Vagina (tissue), 2 donors: ENCODE data around the gene LIMK2. TPM values are rescaled to one million over a fixed set of nuclear protein-coding genes. Genes with fewer than 3 reads are reported as not detected.
A peak's percentile ranks its signal among the peaks of the same experiment; 100 is the strongest.
"Not testable (repeated sequence)": the region's sequence is repeated elsewhere in the genome, so short reads cannot be mapped to it uniquely, and the experiment has no call there.

Experiments
- DNase-seq, 2 donors: peaks; one replicate each; pipeline ENCODE4 v3.0.0-alpha.2; 2017; ENCODE audit errors: extremely low spot score in 2 of 2
- H3K27ac ChIP-seq: fragments of 200-600 bp; sonication (generic); one replicate; pipeline ENCODE4 v1.5.1; 2019
- H3K27me3 ChIP-seq: fragments of 200-600 bp; sonication (generic); one replicate; pipeline ENCODE4 v1.5.1; 2019
- H3K36me3 ChIP-seq, 2 donors: fragments of 200-600 bp; sonication (generic); one replicate each; pipeline ENCODE4 v1.5.1; 2017 to 2019
- H3K4me1 ChIP-seq: fragments of 200-600 bp; sonication (generic); one replicate; pipeline ENCODE4 v1.5.1; 2019
- H3K4me3 ChIP-seq, 2 donors: fragments of 200-600 bp; sonication (generic); 1 replicate in 1 of 2; 2 replicates in 1 of 2; pipeline ENCODE4 v1.5.1; 2016 to 2019
- H3K9me3 ChIP-seq: fragments of 200-600 bp; sonication (generic); one replicate; pipeline ENCODE4 v1.5.1; 2019
- POLR2A ChIP-seq, 2 donors: fragments of 450-650 bp; IDR thresholded peaks; one replicate each; pipeline ENCODE4 v1.6.1; 2017; ENCODE audit warnings: antibody characterized with exemption in 2 of 2, mild to moderate bottlenecking in 2 of 2, moderate library complexity in 2 of 2
- POLR2AphosphoS5 ChIP-seq, 2 donors: sonication (generic); formaldehyde crosslinking; IDR thresholded peaks; one replicate each; pipeline ENCODE4 v1.9.0; 2017; ENCODE audit warnings: antibody characterized with exemption in 2 of 2, mild to moderate bottlenecking in 2 of 2, low read depth in 1 of 2; ENCODE audit not compliant: insufficient read depth in 1 of 2
- intact Hi-C: fragments of 100-400 bp; cut with DNase I; formaldehyde crosslinking; loops from one replicate; pipeline ENCODE4 v1.15.1; 2023
- total RNA-seq: library from RNA; depleted of rRNA; stranded (reverse); fragments of >200 nt; gene quantifications from one replicate; pipeline ENCODE4 v1.2.3, GENCODE V29; 2016
- TF ChIP-seq, protein P1 (sequence below), 3 experiments: fragments of 450-650 bp in 2 of 3; fragments of 200-600 bp in 1 of 3; sonication (generic) in 1 of 3; IDR thresholded peaks; one replicate each; pipeline ENCODE4 v1.5.1; 2017 to 2019; ENCODE audit warnings: antibody characterized with exemption in 3 of 3, mild to moderate bottlenecking in 2 of 3, moderate library complexity in 2 of 3

Gene LIMK2
- total RNA-seq = 120 TPM

DNA sequence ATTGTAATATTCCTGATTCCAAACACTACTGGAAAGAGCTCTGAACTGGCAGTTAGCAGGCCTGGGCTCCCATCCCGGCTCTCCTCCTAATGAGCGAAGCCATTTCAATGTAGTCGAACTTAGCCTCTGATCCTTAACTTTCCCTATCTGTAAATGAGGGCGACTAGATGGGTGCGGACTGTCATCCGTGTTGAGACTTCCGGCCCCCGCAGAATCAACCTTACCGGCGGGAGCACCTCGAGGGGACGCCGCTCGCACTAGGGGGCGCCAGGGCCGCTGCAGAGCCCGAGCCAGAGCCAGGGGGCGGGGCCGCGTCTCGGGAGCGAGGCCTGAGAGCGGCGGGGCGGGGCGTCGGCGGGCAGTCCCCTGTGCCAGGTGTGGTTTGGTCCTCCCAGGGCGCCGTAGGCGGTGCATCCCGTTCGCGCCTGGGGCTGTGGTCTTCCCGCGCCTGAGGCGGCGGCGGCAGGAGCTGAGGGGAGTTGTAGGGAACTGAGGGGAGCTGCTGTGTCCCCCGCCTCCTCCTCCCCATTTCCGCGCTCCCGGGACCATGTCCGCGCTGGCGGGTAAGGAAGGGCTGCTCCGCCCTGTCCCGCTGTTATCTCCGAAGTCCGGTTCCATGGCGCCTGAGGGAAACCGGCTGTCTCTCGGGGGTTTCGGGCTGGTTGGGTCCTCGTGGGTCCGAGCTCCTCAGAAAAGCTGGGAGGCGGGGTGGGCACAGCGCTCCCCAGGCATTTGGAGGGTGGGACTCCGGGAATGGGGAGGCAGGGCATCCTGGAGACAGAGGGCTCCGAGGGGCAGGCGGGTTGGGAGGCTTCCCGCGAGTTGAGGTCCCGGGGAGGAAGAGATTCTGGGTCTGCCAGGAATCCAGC is at the start of gene LIMK2:
TSS of gene LIMK2 (plus strand) at position 437 of the 869 bp plus-strand sequence. CDS start at position 548, 111 bp downstream.
- Histone ChIP-seq H3K4me1 (peaks cover 21% of the 10 kb centered on the region), H3K27ac (peak within 1 kb of the TSS; percentile 78), H3K27me3 (no peaks in the 10 kb centered on the region), H3K4me3 (peak within 1 kb of the TSS; percentile 72 to 91), H3K36me3 (no peaks in the 10 kb centered on the region), H3K9me3 (no peaks in the 10 kb centered on the region)
- no peak for DNase-seq
- TF ChIP-seq, protein P1, sequence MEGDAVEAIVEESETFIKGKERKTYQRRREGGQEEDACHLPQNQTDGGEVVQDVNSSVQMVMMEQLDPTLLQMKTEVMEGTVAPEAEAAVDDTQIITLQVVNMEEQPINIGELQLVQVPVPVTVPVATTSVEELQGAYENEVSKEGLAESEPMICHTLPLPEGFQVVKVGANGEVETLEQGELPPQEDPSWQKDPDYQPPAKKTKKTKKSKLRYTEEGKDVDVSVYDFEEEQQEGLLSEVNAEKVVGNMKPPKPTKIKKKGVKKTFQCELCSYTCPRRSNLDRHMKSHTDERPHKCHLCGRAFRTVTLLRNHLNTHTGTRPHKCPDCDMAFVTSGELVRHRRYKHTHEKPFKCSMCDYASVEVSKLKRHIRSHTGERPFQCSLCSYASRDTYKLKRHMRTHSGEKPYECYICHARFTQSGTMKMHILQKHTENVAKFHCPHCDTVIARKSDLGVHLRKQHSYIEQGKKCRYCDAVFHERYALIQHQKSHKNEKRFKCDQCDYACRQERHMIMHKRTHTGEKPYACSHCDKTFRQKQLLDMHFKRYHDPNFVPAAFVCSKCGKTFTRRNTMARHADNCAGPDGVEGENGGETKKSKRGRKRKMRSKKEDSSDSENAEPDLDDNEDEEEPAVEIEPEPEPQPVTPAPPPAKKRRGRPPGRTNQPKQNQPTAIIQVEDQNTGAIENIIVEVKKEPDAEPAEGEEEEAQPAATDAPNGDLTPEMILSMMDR (IDR thresholded peaks at IDR 0.05) = peak; percentile 49 to 92 (median 53)
- TF ChIP-seq POLR2AphosphoS5 (IDR thresholded peaks at IDR 0.05; ENCODE audit: insufficient read depth in 1 of 2, low read depth in 1 of 2) (peak; percentile 63 to 88), POLR2A (IDR thresholded peaks at IDR 0.05) (peak in 1 of 2 donors; percentile 48)
- intact Hi-C loops = no loop called here

DNA sequence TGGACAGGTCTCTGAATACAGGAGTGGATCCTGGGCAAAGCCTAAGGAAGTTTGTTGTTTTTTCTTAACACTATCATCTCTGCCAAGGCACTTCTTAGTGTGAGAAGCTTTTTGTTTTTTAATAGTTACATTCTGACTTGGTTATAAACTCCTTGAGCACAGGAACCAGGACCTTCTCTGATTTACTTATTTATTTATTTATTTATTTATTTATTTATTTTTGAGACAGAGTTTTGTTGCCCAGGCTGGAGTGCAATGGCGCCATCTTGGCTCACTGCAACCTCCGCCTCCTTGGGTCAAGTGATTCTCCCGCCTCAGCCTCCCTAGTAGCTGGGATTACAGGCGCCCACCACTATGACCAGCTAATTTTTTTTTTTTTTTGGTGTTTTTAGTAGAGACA is 41.1 kb upstream of the LIMK2 start:
- H3K36me3 ChIP-seq = peaks cover 0 to 3% of the 10 kb centered on the region in 2 donors
- no peak overlapping the region for H3K4me3 ChIP-seq
- no peak for DNase-seq
- TF ChIP-seq, protein P1 (IDR thresholded peaks at IDR 0.05) = no peak
- no peak for TF ChIP-seq POLR2AphosphoS5 (IDR thresholded peaks at IDR 0.05; ENCODE audit: insufficient read depth in 1 of 2, low read depth in 1 of 2)
- TF ChIP-seq POLR2A (IDR thresholded peaks at IDR 0.05) = no peak
- H3K27me3 ChIP-seq = no peaks in the 10 kb centered on the region
- H3K9me3 ChIP-seq = no peaks in the 10 kb centered on the region
- peaks cover 53% of the 10 kb centered on the region for H3K4me1 ChIP-seq
- no peak overlapping the region for H3K27ac ChIP-seq
- intact Hi-C loops = no loop called here

DNA sequence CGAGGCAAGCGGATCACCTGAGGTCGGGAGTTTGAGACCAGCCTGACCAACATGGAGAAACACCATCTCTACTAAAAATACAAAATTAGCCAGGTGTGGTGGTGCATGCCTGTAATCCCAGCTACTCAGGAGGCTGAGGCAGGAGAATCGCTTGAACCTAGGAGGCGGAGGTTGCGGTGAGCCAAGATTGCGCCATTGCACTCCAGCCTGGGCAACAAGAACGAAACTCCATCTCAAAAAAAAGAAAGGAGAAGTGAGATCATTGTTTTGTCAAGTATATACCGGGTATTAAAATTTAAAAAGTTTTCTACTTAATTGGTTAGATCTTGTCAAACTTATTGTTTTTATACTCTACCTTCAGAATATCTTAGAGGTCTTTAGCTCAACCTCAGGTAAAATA is 40.4 kb upstream of the LIMK2 start:
- intact Hi-C loops, H3K9me3 ChIP-seq, H3K36me3 ChIP-seq, H3K27me3 ChIP-seq, H3K27ac ChIP-seq, DNase-seq, H3K4me3 ChIP-seq: not testable (repeated sequence)
- H3K4me1 ChIP-seq = peaks cover 53% of the 10 kb centered on the region

DNA sequence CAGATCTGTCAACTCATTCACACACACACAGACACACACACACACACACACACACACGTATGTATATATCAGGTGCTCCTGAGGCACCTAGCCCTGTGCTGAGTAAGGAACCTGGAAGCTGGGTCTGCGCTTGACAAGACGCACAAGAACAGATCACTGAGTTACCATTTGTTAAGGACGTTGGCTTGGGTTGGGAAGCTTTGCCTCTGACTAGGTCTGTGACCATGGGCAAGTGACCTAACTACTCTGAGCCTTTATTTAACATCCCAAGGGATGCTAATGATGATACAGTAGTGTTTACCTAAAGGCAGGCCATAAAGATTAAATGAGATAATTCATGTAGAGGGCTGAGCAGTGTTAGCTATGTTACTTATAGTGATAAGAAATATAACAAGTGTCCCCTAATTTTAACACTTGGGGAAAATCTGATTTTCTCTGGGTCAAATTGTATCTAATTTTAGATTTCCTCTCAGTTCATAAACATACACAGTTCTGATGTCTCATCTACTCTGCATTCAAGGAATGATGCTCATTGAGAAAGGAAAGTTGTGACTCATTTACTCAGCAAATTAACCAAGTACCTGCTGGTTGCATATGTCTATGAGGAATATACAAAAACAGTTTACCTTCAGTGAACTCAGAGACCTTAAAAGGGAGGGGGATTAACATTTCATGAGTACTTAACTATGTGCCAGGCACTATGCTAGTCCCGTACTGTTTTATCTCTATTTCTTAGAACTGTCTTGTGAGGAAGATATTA is 38.5 kb upstream of the LIMK2 start:
- intact Hi-C loops = no loop called here
- H3K27ac ChIP-seq = no peak overlapping the region
- no peaks in the 10 kb centered on the region for H3K9me3 ChIP-seq
- no peak for DNase-seq
- peaks cover 53% of the 10 kb centered on the region for H3K4me1 ChIP-seq
- H3K27me3 ChIP-seq = no peaks in the 10 kb centered on the region
- no peak for TF ChIP-seq POLR2A (IDR thresholded peaks at IDR 0.05)
- TF ChIP-seq, protein P1 (IDR thresholded peaks at IDR 0.05) = no peak
- no peak for TF ChIP-seq POLR2AphosphoS5 (IDR thresholded peaks at IDR 0.05; ENCODE audit: insufficient read depth in 1 of 2, low read depth in 1 of 2)
- no peak overlapping the region for H3K4me3 ChIP-seq
- H3K36me3 ChIP-seq = no peaks in the 10 kb centered on the region

DNA sequence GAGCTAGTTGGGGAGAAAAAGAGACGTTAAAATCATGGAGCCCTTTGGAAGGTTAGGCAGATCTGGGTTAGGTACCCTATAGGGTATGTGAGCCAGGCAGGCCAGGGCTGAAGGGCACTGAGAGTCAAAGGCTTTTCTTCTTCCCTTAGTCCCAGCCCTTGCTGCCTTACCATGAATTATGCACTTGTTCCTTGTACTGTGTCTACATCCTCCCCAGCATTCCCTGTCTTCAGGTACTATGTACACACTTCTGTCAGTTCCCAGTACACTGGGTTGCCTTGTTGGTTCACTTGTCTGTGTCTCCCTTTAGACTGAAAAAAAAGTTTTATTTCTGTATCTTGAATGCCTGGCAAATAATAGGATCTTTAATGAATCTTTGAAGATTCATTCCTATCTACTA is 35.2 kb upstream of the LIMK2 start:
- intact Hi-C loops = no loop called here
- no peaks in the 10 kb centered on the region for H3K36me3 ChIP-seq
- H3K9me3 ChIP-seq = no peaks in the 10 kb centered on the region
- H3K27me3 ChIP-seq = no peaks in the 10 kb centered on the region
- no peak overlapping the region for H3K27ac ChIP-seq
- peaks cover 49% of the 10 kb centered on the region for H3K4me1 ChIP-seq
- no peak for DNase-seq
- TF ChIP-seq, protein P1 (IDR thresholded peaks at IDR 0.05) = no peak
- no peak for TF ChIP-seq POLR2AphosphoS5 (IDR thresholded peaks at IDR 0.05; ENCODE audit: insufficient read depth in 1 of 2, low read depth in 1 of 2)
- no peak for TF ChIP-seq POLR2A (IDR thresholded peaks at IDR 0.05)
- H3K4me3 ChIP-seq = no peak overlapping the region
